Adrenal gland (tissue), 12 donors: ENCODE measurements around the gene GTF2IRD1. TPM values are rescaled to one million over a fixed set of nuclear protein-coding genes. Genes with fewer than 3 reads are reported as not detected.

Experiments used
- DNase-seq, 7 donors: peaks; one replicate each; pipeline ENCODE4 v3.0.0-alpha.2; 2019 to 2020
- H3K27ac ChIP-seq, 5 donors: fragments of 200-600 bp; sonication (generic) in 4 of 5; 1 replicate in 3 of 5; 2 replicates in 2 of 5; pipeline versions ENCODE4 v1.5.1 to v1.8.0; 2016 to 2020; ENCODE audit warnings: mild to moderate bottlenecking in 1 of 5
- H3K27me3 ChIP-seq: fragments of 200-600 bp; 2 replicates; pipeline ENCODE4 v1.8.0; 2021
- H3K36me3 ChIP-seq, 2 donors: fragments of 200-600 bp; replicated peaks in 1 of 2; 1 replicate in 1 of 2; 2 replicates in 1 of 2; pipeline versions ENCODE4 v1.5.1 to v1.8.0; 2018 to 2022
- H3K4me1 ChIP-seq, 2 donors: fragments of 200-600 bp; replicated peaks in 1 of 2; 1 replicate in 1 of 2; 2 replicates in 1 of 2; pipeline versions ENCODE4 v1.5.1 to v1.8.0; 2018 to 2021
- H3K4me3 ChIP-seq, 4 donors: fragments of 200-600 bp; sonication (generic) in 3 of 4; one replicate each; pipeline ENCODE4 v1.5.1; 2016 to 2018
- H3K9me3 ChIP-seq, 3 donors: fragments of 200-600 bp; sonication (generic) in 1 of 3; replicated peaks in 1 of 3; 1 replicate in 2 of 3; 2 replicates in 1 of 3; pipeline versions ENCODE4 v1.5.1 to v1.8.0; 2016 to 2021
- CTCF ChIP-seq, 6 experiments: fragments of 450-650 bp in 4 of 6; fragments of 200-600 bp in 2 of 6; sonication (generic) in 1 of 6; IDR thresholded peaks; 1 replicate in 5 of 6; 2 replicates in 1 of 6; pipeline versions ENCODE4 v1.5.1 to v1.8.0; 2016 to 2021; ENCODE audit warnings: antibody characterized with exemption in 6 of 6, mild to moderate bottlenecking in 2 of 6, moderate library complexity in 1 of 6
- POLR2A ChIP-seq, 2 donors: fragments of 450-650 bp; IDR thresholded peaks; one replicate each; pipeline ENCODE4 v1.6.1; 2017; ENCODE audit warnings: antibody characterized with exemption in 2 of 2, mild to moderate bottlenecking in 2 of 2, moderate library complexity in 1 of 2
- WGBS, 4 donors: extraction: QIAGEN DNeasy Blood & Tissue Kit in 2 of 4; methylation state at CpG; one replicate each; pipeline versions ENCODE4 v1.1.5 to v1.1.7; 2013 to 2017; 5-methylcytosine and 5-hydroxymethylcytosine counted together
- intact Hi-C, 2 donors: fragments of 100-400 bp; cut with DNase I; formaldehyde crosslinking; loops; one replicate each; pipeline versions ENCODE4 v1.14.1 to v1.15.0; 2022 to 2023
- polyA plus RNA-seq, 3 donors: library from polyadenylated mRNA; stranded (reverse); fragments of 200-250 nt in 2 of 3; fragments of 350-450 nt in 1 of 3; fragmentation: Illumina TruSeq in 1 of 3; extraction: RNeasy Lipid Tissue Mini Kit (QIAGEN cat#74804) in 1 of 3; gene quantifications; one replicate each; pipeline ENCODE4 v1.2.3, GENCODE V29; 2013 to 2014
- total RNA-seq, 9 donors: library from RNA; depleted of rRNA in 4 of 9; stranded (reverse); fragments of >200 nt in 4 of 9; fragments of 120-200 nt in 1 of 9; fragmentation: NEBNext Ultra II Directional in 1 of 9; extraction: Animal tissue kit (Norgen Biotek cat#: 25700) in 1 of 9; gene quantifications; one replicate each; pipeline versions ENCODE4 v1.1.0 to v1.2.4, GENCODE V29; 2013 to 2023
- donor health status: healthy with polysubstance abuse.
- donor health status: Bipolar disorder and iron deficiency.
- donor health status: DM: yes; HTN: yes; CAD: no.
- donor health status: DM: no; HTN: no; CAD: no.
- donor health status: DM: no; HTN: no; CAD: no.
- donor health status: DM: yes; HTN: yes; CAD: no.

Gene GTF2IRD1
- total and polyA plus RNA-seq, 12 donors = 7.4 to 41.3 (median 25.2) TPM

GRCh38 chr7:74585844-74586243 lies 132.1 kb downstream of the GTF2IRD1 start:
- H3K27me3 ChIP-seq = no peaks in the 10 kb centered on the region
- H3K27ac ChIP-seq = peak overlapping the region in 2 of 5 donors; percentile 82 to 89
- TF ChIP-seq POLR2A (IDR thresholded peaks at IDR 0.05) = no peak
- TF ChIP-seq CTCF (IDR thresholded peaks at IDR 0.05) = no peak
- H3K4me3 ChIP-seq = no peak overlapping the region
- H3K36me3 ChIP-seq = peaks cover 0 to 6% of the 10 kb centered on the region in 2 donors
- intact Hi-C loops = loop anchor here in 1 of 2 donors (10.0 kb wide), 1 partner anchor 59 kb away; no protein-coding TSS in a partner anchor
- no peak for DNase-seq
- H3K4me1 ChIP-seq = peaks cover 20 to 21% of the 10 kb centered on the region in 2 donors
- no peaks in the 10 kb centered on the region for H3K9me3 ChIP-seq

GRCh38 chr7:74586258-74587175 lies 132.8 kb downstream of the GTF2IRD1 start:
- H3K4me3 ChIP-seq = peak overlapping the region in 1 of 4 donors; percentile 30
- peak in 5 of 7 donors; percentile 42 to 68 (median 52) for DNase-seq
- TF ChIP-seq POLR2A (IDR thresholded peaks at IDR 0.05) (no peak), CTCF (IDR thresholded peaks at IDR 0.05) (no peak)
- no peaks in the 10 kb centered on the region for H3K9me3 ChIP-seq
- H3K27ac ChIP-seq = peak overlapping the region; percentile 75 to 89 (median 82)
- H3K4me1 ChIP-seq = peaks cover 20% of the 10 kb centered on the region in 2 donors
- intact Hi-C loops = loop anchor here in 1 of 2 donors (10.0 kb wide), 1 partner anchor 58 kb away; no protein-coding TSS in a partner anchor
- no peaks in the 10 kb centered on the region for H3K27me3 ChIP-seq
- WGBS, 4 donors = 65 to 84% (median 70%) methylated on average over 17 to 18 of the region's 18 CpGs
- H3K36me3 ChIP-seq = peaks cover 0 to 10% of the 10 kb centered on the region in 2 donors

GRCh38 chr7:74587435-74588126 lies 133.9 kb downstream of the GTF2IRD1 start:
- peaks cover 0 to 13% of the 10 kb centered on the region in 2 donors for H3K36me3 ChIP-seq
- peaks cover 20% of the 10 kb centered on the region in 2 donors for H3K4me1 ChIP-seq
- peak overlapping the region in 1 of 4 donors; percentile 30 for H3K4me3 ChIP-seq
- DNase-seq = peak; percentile 91 to 98 (median 97)
- H3K27me3 ChIP-seq = no peaks in the 10 kb centered on the region
- peak in 1 of 2 donors; percentile 51 for TF ChIP-seq POLR2A (IDR thresholded peaks at IDR 0.05)
- TF ChIP-seq CTCF (IDR thresholded peaks at IDR 0.05) = peak in 3 of 6 experiments; percentile 3 to 23 (median 5)
- intact Hi-C loops = loop anchor here in 1 of 2 donors (10.0 kb wide), 1 partner anchor 57 kb away; no protein-coding TSS in a partner anchor
- H3K9me3 ChIP-seq = no peaks in the 10 kb centered on the region
- H3K27ac ChIP-seq = peak overlapping the region; percentile 75 to 89 (median 84)
- 19 to 30% (median 28%) methylated on average over 12 to 13 of the region's 13 CpGs for WGBS, 4 donors

- intact Hi-C loops = no loop called here
- H3K4me3 ChIP-seq = no peak overlapping the region
- no peaks in the 10 kb centered on the region for H3K27me3 ChIP-seq
- 67 to 90% (median 88%) methylated on average over 4 to 16 of the region's 16 CpGs for WGBS, 4 donors
- no peaks in the 10 kb centered on the region for H3K9me3 ChIP-seq
- TF ChIP-seq POLR2A (IDR thresholded peaks at IDR 0.05) (no peak), CTCF (IDR thresholded peaks at IDR 0.05) (no peak)
- no peak for DNase-seq
- H3K4me1 ChIP-seq = peaks cover 15 to 20% of the 10 kb centered on the region in 2 donors
- H3K27ac ChIP-seq = no peak overlapping the region
- peaks cover 0 to 27% of the 10 kb centered on the region in 2 donors for H3K36me3 ChIP-seq
Measured at GRCh38 chr7:74590813-74591212, 137.1 kb downstream of the GTF2IRD1 start.
